Medulla oblongata (tissue), 1 donor: ENCODE measurements around the gene PARP15.

ENCODE experiments used
- DNase-seq: peaks from one replicate; pipeline ENCODE4 v3.0.0-alpha.2; 2015; ENCODE audit errors: extremely low spot score

PARP15 gene

DNA sequence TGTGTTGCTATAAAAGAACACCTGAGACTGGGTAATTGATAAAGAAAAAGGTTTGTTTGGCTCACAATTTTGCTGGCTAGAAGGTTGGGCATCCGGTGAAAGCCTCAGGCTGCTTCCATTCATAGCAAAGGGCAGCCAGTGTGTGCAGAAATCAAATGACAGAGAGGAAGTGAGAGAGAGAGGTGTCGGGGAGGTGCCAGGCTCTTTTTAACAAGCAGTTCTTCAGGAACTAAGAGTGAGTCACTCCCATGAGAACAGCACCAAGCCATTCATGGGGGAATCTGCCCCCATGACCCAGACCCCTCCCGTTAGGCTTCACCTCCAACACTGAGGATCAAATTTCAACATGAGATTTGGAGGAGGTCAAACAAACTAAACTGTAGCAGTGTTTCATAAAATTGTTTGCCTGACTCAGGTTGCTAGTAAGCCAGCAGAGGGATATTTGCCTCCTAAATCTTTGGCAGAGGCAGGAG lies 4.5 kb upstream of the PARP15 start:
- DNase-seq, result no peak

DNA sequence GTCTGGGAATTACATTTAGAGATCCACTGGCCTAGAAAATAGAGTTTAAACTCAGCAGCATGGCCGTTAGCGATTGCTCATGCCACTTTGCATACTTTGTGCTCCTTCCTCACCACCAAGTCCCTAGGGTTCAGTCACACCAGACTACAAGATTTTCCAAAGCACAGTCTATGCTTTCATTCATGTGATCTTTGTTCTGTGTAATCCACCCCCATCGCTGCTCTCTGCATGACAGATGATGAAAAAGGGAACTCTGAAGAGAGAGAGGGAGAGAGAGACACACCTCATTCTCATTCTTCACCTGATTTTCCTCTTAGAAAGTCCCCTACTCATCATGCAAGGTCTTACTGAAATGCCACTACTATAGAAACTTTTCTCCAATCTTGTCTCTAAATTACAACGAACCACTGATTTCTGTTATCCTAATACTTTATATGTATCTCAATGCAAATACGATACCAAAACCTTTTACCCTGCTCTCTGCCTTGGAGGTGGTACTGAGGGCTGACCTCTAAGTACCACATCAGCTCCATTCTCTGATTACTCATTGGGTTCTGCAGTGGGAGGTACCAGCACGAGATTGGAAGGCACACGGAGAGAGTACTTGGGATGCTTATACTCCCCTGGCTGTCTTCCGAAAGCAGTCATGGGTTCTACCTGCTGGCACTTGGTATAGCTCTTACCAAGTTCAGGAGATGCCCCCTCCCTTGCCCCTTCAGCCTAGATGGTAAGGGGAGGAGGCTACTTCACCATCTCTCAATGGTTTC lies 1.1 kb upstream of the PARP15 start:
- DNase-seq, result no peak

DNA sequence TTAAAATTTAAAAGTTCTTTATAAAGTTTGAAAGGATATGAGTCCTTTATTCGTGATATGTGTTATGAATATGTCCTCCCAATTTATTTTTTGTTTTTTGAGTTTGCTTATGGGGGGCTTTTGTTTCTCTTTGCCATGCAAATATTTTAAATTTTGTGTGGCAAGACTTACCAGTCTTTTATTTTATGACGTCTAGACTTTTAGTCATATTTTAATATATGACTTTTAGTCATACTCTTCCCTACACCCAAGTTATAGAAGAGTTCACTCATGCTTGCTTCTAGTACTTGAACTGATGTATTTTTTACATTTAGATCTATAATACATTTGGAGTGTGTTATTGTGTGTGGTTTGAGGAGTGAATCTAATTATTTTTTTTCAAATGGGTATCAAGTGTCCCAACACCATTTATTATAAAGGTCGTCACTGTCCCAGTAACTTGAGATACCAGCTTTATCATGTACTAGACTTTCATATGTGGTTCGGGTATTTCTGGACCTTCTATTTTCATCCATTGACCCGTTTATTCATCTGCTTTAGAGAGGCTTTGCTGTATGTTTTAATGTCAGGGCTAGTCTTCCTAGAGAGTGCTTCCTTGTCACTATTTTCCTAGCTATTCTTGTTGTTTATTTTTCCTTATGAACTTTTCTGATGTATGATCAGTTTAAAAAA lies 755 bp downstream of the PARP15 start:
- no peak for DNase-seq

DNA sequence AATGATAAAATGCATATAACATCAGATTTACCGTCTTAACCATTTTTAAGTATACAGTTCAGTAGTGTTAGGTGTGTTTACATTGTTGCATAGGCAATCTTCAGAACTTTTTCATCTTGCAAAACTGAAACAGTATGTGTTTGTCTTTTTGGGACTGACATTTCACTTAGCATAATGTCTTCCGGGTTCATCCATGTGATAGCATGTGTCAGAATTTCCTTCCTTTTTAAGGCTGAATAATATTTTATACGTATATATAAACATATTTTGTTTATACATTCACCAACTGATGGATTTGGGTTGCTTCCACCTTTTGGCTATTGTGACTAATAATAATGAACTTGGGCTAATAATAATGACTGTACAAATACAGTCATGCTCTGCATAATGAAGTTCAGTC lies 3.0 kb downstream of the PARP15 start:
- no peak for DNase-seq

GRCh38 chr3:122581622-122582021 lies 4.2 kb downstream of the PARP15 start:
- DNase-seq, result no peak

GRCh38 chr3:122582390-122582789 lies 4.9 kb downstream of the PARP15 start:
- no peak for DNase-seq

GRCh38 chr3:122586098-122586497 lies 8.6 kb downstream of the PARP15 start:
- DNase-seq, result no peak

GRCh38 chr3:122586773-122587485 lies 9.5 kb downstream of the PARP15 start:
- DNase-seq, result no peak

GRCh38 chr3:122587572-122587971 lies 10.1 kb downstream of the PARP15 start:
- no peak for DNase-seq

GRCh38 chr3:122589297-122589696 lies 11.8 kb downstream of the PARP15 start:
- no peak for DNase-seq

GRCh38 chr3:122590610-122591009 lies 13.2 kb downstream of the PARP15 start:
- DNase-seq, result no peak

- DNase-seq, result no peak
These were observed 16.6 kb downstream of the PARP15 start for GRCh38 chr3:122594025-122594424.

- DNase-seq, result no peak
These were observed 20.7 kb downstream of the PARP15 start for GRCh38 chr3:122598151-122598550.

- no peak for DNase-seq
These were observed 21.1 kb downstream of the PARP15 start for GRCh38 chr3:122598556-122598955.

DNA sequence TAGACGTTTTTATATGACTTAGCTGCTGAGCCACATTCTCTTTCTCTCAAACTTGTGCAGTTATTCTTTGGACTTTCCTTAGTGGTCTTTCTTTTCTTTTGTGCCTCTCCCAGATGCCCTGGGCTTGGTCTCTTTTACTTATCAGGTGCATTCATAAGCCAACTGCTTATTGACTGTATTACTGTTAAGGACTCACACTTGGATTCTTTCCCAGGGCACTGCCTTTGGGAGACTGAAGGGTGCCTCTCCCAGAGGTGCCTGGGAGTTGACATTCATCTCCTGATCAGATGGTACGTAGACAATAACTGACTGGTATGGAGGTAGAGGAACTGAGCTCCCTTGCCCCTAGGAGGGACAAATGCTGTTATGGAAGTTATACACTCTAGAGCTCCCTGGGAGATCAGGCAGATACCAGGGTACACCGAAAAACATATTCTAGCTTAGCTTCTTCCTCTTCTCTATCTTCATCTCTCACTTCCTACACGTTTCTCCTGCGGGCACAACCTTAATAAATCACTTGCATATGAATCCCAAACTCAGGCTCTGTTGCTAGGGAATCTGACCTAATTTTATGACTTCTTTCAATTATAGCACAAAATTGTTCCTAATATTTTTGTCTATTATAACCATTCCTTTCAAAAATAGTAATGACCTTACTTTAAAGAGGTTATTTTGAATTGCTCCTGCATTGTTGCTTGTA lies 24.7 kb downstream of the PARP15 start:
- no peak for DNase-seq

DNA sequence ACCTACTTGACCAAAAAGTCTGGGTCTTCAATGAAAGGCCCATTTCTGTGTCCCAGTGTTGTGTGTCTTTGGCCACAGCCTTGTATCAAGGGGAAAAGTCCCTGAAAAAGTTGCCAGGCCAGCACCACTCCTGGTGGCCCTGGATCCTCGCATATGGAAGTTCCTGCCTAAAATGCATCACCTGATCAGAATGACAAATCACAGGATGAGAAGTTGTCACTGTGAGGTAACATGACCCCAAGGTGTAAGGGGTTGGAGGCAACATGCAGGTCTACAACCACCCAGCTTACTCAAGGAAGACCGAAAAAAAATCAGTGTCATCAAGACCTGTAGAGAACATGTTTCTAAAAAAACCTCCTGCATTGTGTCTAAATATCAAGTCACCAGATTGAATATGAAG lies 25.6 kb downstream of the PARP15 start:
- no peak for DNase-seq

DNA sequence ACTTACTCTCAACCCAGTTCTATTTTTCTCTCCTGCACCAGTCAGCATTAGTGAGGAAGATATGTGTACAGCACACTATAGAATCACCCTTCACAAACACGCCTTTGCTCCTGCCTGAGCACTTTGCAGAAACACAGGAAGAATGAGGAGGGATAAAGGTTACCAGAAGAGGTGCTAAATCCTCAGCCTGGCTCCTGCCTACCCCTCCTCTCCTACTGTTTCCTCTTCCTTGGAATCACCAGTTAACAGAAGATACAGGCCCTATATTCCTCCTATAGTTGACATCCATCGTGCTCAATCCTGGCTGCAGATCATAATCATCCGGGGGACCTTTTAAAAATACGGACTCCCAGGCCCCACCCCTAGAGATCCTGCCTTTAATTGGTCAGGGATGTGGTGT lies 28.9 kb downstream of the PARP15 start:
- DNase-seq, result no peak

DNA sequence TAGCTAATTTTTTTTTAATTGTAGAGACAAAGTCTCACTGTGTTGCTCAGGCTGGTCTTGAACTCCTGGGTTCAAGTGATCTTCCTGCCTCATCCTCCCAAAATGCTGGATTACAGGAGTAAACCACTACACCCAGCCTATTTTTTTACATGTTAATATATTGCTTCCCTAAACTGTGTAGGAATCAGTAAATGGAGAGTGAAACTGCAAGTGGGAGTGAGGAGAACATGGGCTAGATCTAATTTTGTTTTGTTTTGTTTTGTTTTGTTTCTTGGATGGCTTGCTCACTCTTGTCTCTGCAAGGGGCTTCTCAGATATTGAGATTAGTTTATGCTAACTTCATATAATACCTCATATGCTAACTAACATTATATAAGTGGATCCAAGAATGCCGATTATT lies 31.5 kb downstream of the PARP15 start:
- DNase-seq, result no peak

DNA sequence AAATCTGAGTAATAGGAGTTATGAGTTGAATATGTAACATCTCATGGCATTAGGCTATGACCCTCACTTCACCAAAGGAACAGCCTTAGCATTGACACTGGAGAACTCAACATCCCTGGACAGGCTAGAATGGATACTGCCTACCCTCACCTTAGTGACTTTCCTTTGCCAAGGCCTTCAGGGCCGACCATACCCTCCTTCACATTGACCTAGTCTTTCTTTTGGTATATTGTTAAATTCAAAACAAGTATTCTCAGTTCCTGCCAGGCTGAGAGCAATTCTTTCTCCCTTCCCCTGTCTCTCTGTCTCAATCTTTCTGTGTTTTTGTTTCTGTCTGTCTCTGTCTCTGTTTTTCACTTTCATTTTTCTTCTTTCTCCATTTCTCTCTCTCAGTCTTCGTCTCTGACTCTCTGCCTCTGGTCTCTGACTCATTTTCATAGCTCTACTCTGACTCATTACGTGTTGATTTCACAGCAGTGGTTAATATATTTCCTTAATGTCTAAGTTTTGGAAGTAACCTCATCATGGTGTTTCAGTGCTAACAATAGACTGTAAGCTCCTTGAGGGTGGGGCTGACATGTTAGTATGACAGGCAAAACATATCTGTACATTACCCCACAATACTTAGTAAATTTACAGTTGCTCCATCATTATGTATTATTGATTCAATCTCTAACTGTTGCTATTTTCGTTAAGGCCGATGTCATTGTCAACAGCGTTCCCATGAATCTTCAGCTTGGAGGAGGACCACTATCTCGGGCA lies 32.5 kb downstream of the PARP15 start:
- DNase-seq, result no peak

GRCh38 chr3:122612696-122613095 lies 35.2 kb downstream of the PARP15 start:
- DNase-seq, result no peak

DNA sequence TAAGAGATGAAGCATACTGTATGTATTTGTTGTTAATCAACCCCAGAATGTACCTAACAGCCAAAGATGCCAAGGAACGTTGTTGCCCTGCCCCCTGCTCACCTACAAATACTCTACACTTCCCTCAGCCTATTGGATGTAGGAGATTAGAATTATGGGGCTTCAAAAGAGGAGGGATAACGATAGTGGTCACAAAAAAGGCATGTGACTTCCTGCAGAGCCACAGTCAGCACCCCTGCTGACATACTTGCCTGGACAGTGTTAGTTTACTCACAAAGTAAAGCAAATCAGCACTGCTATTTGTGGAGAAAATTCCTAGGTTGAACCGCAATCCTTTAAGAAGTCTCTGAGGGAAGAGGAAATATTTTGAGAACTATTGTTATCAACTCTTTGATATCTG lies 37.9 kb downstream of the PARP15 start:
- DNase-seq, result no peak
